HepG2 (cell line): ENCODE measurements around the gene RHOT2. TPM values are rescaled to one million over a fixed set of nuclear protein-coding genes. Genes with fewer than 3 reads are reported as not detected.

Source experiments
- FOXM1 ChIP-seq: sonication (generic); formaldehyde crosslinking; IDR thresholded peaks from 2 replicates; pipeline ENCODE4 v1.5.0; 2020; ENCODE audit warnings: missing genetic modification reagents
- FOXO1 ChIP-seq: sonication (generic); formaldehyde crosslinking; IDR thresholded peaks from 2 replicates; pipeline ENCODE4 v1.4.0; 2020; ENCODE audit warnings: missing genetic modification reagents
- KDM5B ChIP-seq: sonication (generic); formaldehyde crosslinking; IDR thresholded peaks from 2 replicates; pipeline ENCODE4 v1.4.0; 2020; ENCODE audit warnings: missing genetic modification reagents, mild to moderate bottlenecking, borderline replicate concordance
- PHB2 ChIP-seq: fragments of 450-650 bp; IDR thresholded peaks from 2 replicates; pipeline ENCODE4 v1.6.1; 2018; ENCODE audit not compliant: partially characterized antibody
- RAD21 ChIP-seq: fragments of 450-650 bp; formaldehyde crosslinking; IDR thresholded peaks from 2 replicates; pipeline ENCODE4 v1.5.0; 2020; ENCODE audit warnings: mild to moderate bottlenecking
- RCOR2 ChIP-seq: IDR thresholded peaks from 2 replicates; pipeline ENCODE4 v1.6.1; 2016; ENCODE audit warnings: missing biosample characterization, missing genetic modification reagents
- ZNF619 ChIP-seq: sonication (generic); formaldehyde crosslinking; IDR thresholded peaks from 2 replicates; pipeline ENCODE4 v1.4.0; 2020; ENCODE audit warnings: mild to moderate bottlenecking, missing genetic modification reagents
- ZNF839 ChIP-seq: sonication (generic); formaldehyde crosslinking; IDR thresholded peaks from 2 replicates; pipeline ENCODE4 v1.4.0; 2020; ENCODE audit warnings: missing genetic modification reagents, mild to moderate bottlenecking, borderline replicate concordance
- ZSCAN22 ChIP-seq: sonication (generic); formaldehyde crosslinking; IDR thresholded peaks from 2 replicates; pipeline ENCODE4 v1.4.0; 2020; ENCODE audit warnings: mild to moderate bottlenecking, missing genetic modification reagents
- ZSCAN31 ChIP-seq: sonication (generic); formaldehyde crosslinking; IDR thresholded peaks from 2 replicates; pipeline ENCODE4 v1.5.0; 2020; ENCODE audit warnings: low read depth, mild to moderate bottlenecking, missing genetic modification reagents
- polyA plus RNA-seq, 8 experiments: library from polyadenylated mRNA; depleted of rRNA in 3 of 8; stranded (reverse) in 7 of 8; unstranded in 1 of 8; fragments of >200 nt; fragmentation: Illumina TruSeq in 4 of 8; extraction: Trizol in 4 of 8; gene quantifications; 2 replicates each; pipeline versions ENCODE4 v1.2.1 to v1.2.3, GENCODE V29; 2011 to 2016; ENCODE audit warnings: low read depth in 4 of 8, missing spikeins in 1 of 8, mixed read lengths in 1 of 8; ENCODE audit not compliant: insufficient read depth in 1 of 8
- total RNA-seq, 5 experiments: library from RNA; depleted of rRNA; stranded (reverse); fragments of >200 nt; fragmentation: Illumina TruSeq; extraction: Trizol; gene quantifications; 2 replicates each; pipeline ENCODE4 v1.2.3, GENCODE V29; 2016; ENCODE audit warnings: low read depth in 1 of 5
- TF ChIP-seq, protein P1 (sequence below): sonication (generic); formaldehyde crosslinking; IDR thresholded peaks from 2 replicates; pipeline ENCODE4 v1.4.0; 2020; ENCODE audit warnings: missing genetic modification reagents, borderline replicate concordance
- TF ChIP-seq, protein P2 (sequence below): sonication (generic); formaldehyde crosslinking; IDR thresholded peaks from one replicate; pipeline ENCODE4 v1.5.1; 2020; ENCODE audit warnings: mild to moderate bottlenecking, missing genetic modification reagents; ENCODE audit errors: not compliant biosample characterization
- TF ChIP-seq, protein P3 (sequence below): IDR thresholded peaks from 2 replicates; pipeline ENCODE4 v1.6.1; 2018; ENCODE audit warnings: missing genetic modification reagents
- TF ChIP-seq, protein P4 (sequence below): sonication (generic); formaldehyde crosslinking; IDR thresholded peaks from 2 replicates; pipeline ENCODE4 v1.4.0; 2020; ENCODE audit warnings: mild to moderate bottlenecking, missing genetic modification reagents

The RHOT2 gene
- total and polyA plus RNA-seq, 2 of the 13 experiments (the other 11 are each of a cell fraction or from before 2014, with no cell fraction given), result 63.6 to 76.9 TPM

DNA sequence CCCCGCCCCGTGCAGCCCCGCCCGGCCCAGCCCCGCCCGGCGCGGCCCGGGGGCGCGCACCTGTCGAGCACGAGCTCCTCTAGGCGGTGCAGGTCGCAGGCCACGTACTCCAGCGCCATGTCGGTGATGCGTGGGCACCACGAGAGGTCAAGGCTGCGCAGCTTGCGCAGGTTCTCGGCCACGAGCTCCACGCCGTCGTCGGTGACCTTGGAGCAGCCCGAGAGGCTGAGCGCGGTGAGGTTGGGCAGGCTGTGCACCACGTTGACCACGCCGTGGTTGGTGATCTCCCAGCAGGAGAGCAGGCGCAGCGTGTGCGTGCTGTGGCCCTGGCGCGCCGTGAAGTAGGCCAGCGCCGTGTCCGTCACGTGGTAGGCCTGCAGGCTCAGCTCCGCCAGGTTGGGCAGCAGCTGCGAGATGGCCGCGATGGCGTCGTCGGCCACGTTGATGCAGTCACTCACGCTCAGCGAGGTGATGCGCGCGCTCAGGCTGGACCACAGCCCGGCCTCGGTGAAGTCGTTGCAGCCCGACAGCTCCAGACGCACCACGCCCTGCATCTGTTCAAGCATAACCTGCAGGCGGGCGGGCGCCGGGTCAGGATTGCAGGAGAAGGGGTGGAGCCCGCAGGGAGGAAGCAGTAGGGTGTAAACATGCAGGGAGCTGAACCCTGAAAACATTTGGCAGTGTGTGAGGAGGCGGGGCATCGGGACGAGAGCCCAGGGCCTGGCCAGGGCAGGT is 27.6 kb downstream of the RHOT2 start (continued):
- TF ChIP-seq, protein P1, sequence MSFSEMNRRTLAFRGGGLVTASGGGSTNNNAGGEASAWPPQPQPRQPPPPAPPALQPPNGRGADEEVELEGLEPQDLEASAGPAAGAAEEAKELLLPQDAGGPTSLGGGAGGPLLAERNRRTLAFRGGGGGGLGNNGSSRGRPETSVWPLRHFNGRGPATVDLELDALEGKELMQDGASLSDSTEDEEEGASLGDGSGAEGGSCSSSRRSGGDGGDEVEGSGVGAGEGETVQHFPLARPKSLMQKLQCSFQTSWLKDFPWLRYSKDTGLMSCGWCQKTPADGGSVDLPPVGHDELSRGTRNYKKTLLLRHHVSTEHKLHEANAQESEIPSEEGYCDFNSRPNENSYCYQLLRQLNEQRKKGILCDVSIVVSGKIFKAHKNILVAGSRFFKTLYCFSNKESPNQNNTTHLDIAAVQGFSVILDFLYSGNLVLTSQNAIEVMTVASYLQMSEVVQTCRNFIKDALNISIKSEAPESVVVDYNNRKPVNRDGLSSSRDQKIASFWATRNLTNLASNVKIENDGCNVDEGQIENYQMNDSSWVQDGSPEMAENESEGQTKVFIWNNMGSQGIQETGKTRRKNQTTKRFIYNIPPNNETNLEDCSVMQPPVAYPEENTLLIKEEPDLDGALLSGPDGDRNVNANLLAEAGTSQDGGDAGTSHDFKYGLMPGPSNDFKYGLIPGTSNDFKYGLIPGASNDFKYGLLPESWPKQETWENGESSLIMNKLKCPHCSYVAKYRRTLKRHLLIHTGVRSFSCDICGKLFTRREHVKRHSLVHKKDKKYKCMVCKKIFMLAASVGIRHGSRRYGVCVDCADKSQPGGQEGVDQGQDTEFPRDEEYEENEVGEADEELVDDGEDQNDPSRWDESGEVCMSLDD (CRISPR knock-in tag), result no peak
- TF ChIP-seq ZSCAN31 (CRISPR knock-in tag) (0 out of 2 replicates have a peak, but pooled peaks have one; percentile 36), PHB2 (no peak), FOXO1 (CRISPR knock-in tag) (peak; percentile 40; the same call in 1 of the 2 replicates), RAD21 (CRISPR knock-in tag) (no peak), FOXM1 (CRISPR knock-in tag) (0 out of 2 replicates have a peak, but pooled peaks have one; percentile 28), ZNF619 (0 out of 2 replicates have a peak, but pooled peaks have one; percentile 60), RCOR2 (CRISPR knock-in tag) (no peak), ZSCAN22 (CRISPR knock-in tag) (no peak), ZNF839 (CRISPR knock-in tag) (0 out of 2 replicates have a peak, but pooled peaks have one; percentile 80), KDM5B (CRISPR knock-in tag) (peak; percentile 89; the same call in 1 of the 2 replicates)
- TF ChIP-seq, protein P2, sequence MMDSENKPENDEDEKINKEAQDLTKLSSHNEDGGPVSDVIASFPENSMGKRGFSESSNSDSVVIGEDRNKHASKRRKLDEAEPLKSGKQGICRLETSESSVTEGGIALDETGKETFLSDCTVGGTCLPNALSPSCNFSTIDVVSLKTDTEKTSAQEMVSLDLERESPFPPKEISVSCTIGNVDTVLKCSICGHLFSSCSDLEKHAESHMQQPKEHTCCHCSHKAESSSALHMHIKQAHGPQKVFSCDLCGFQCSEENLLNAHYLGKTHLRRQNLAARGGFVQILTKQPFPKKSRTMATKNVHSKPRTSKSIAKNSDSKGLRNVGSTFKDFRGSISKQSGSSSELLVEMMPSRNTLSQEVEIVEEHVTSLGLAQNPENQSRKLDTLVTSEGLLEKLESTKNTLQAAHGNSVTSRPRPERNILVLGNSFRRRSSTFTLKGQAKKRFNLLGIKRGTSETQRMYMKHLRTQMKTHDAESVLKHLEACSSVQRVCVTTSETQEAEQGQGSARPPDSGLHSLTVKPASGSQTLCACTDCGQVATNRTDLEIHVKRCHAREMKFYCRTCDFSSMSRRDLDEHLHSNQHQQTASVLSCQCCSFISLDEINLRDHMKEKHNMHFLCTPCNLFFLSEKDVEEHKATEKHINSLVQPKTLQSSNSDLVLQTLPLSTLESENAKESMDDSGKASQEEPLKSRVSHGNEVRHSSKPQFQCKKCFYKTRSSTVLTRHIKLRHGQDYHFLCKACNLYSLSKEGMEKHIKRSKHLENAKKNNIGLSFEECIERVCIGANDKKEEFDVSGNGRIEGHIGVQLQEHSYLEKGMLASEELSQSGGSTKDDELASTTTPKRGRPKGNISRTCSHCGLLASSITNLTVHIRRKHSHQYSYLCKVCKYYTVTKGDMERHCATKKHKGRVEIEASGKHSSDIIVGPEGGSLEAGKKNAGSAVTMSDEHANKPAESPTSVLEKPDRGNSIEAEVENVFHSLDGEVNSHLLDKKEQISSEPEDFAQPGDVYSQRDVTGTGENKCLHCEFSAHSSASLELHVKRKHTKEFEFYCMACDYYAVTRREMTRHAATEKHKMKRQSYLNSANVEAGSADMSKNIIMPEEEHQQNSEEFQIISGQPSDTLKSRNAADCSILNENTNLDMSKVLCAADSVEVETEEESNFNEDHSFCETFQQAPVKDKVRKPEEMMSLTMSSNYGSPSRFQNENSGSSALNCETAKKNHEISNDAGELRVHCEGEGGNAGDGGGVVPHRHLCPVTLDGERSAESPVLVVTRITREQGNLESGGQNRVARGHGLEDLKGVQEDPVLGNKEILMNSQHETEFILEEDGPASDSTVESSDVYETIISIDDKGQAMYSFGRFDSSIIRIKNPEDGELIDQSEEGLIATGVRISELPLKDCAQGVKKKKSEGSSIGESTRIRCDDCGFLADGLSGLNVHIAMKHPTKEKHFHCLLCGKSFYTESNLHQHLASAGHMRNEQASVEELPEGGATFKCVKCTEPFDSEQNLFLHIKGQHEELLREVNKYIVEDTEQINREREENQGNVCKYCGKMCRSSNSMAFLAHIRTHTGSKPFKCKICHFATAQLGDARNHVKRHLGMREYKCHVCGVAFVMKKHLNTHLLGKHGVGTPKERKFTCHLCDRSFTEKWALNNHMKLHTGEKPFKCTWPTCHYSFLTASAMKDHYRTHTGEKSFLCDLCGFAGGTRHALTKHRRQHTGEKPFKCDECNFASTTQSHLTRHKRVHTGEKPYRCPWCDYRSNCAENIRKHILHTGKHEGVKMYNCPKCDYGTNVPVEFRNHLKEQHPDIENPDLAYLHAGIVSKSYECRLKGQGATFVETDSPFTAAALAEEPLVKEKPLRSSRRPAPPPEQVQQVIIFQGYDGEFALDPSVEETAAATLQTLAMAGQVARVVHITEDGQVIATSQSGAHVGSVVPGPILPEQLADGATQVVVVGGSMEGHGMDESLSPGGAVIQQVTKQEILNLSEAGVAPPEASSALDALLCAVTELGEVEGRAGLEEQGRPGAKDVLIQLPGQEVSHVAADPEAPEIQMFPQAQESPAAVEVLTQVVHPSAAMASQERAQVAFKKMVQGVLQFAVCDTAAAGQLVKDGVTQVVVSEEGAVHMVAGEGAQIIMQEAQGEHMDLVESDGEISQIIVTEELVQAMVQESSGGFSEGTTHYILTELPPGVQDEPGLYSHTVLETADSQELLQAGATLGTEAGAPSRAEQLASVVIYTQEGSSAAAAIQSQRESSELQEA (CRISPR knock-in tag), result no peak
- TF ChIP-seq, protein P3, sequence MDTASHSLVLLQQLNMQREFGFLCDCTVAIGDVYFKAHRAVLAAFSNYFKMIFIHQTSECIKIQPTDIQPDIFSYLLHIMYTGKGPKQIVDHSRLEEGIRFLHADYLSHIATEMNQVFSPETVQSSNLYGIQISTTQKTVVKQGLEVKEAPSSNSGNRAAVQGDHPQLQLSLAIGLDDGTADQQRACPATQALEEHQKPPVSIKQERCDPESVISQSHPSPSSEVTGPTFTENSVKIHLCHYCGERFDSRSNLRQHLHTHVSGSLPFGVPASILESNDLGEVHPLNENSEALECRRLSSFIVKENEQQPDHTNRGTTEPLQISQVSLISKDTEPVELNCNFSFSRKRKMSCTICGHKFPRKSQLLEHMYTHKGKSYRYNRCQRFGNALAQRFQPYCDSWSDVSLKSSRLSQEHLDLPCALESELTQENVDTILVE (CRISPR knock-in tag), result 0 out of 2 replicates have a peak, but pooled peaks have one; percentile 24
- TF ChIP-seq, protein P4, sequence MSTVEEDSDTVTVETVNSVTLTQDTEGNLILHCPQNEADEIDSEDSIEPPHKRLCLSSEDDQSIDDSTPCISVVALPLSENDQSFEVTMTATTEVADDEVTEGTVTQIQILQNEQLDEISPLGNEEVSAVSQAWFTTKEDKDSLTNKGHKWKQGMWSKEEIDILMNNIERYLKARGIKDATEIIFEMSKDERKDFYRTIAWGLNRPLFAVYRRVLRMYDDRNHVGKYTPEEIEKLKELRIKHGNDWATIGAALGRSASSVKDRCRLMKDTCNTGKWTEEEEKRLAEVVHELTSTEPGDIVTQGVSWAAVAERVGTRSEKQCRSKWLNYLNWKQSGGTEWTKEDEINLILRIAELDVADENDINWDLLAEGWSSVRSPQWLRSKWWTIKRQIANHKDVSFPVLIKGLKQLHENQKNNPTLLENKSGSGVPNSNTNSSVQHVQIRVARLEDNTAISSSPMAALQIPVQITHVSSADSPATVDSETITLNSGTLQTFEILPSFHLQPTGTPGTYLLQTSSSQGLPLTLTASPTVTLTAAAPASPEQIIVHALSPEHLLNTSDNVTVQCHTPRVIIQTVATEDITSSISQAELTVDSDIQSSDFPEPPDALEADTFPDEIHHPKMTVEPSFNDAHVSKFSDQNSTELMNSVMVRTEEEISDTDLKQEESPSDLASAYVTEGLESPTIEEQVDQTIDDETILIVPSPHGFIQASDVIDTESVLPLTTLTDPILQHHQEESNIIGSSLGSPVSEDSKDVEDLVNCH, result no peak
